RKO (cell line): ENCODE measurements around the gene MEP1A.
"Not testable (repeated sequence)": the region's sequence is repeated elsewhere in the genome, so short reads cannot be mapped to it uniquely, and the experiment has no call there.

Source experiments
- DNase-seq: peaks from one replicate; pipeline ENCODE4 v3.0.0-alpha.2; 2016; ENCODE audit warnings: low spot score

Gene MEP1A, protein sequence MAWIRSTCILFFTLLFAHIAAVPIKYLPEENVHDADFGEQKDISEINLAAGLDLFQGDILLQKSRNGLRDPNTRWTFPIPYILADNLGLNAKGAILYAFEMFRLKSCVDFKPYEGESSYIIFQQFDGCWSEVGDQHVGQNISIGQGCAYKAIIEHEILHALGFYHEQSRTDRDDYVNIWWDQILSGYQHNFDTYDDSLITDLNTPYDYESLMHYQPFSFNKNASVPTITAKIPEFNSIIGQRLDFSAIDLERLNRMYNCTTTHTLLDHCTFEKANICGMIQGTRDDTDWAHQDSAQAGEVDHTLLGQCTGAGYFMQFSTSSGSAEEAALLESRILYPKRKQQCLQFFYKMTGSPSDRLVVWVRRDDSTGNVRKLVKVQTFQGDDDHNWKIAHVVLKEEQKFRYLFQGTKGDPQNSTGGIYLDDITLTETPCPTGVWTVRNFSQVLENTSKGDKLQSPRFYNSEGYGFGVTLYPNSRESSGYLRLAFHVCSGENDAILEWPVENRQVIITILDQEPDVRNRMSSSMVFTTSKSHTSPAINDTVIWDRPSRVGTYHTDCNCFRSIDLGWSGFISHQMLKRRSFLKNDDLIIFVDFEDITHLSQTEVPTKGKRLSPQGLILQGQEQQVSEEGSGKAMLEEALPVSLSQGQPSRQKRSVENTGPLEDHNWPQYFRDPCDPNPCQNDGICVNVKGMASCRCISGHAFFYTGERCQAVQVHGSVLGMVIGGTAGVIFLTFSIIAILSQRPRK

GRCh38 chr6:46793138-46793537 is at the start of gene MEP1A:
MEP1A (plus strand) TSS chr6:46793389; CDS start chr6:46793399, 10 bp downstream.
- no peak for DNase-seq

DNA sequence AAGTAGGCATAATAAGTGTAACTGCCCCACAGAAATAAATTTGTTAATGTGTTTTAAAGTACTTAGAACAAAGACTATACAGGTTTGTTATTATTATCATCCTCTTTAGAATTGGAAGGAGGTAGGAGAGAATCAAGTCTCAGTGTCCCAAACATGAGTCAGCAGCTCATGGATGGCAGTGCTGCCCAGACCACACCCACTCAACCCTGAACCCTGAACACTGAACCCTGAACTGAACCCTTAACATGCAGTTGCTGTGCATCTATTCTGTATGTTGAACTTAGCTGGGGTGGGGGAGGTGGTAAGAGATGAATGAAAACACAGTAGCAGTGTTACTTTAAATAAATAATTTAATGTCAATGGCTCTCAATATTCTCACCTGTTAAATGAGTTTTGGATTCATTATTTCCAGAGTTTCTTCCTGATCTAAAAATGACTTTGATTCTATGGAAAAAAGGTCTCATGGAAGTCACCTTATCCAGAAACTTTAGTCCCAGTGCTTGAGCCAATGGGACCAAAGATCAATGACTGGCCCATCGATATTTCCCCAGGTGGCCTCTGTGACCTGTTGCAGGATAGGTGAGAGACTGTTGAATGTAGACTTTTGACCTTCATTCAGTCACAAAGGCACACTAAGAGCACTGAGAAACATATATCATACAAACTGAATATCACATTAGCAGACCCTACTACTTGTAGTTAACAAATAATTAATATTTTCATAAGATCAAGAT is 49.6 kb upstream of the MEP1A start:
- DNase-seq = no peak

- DNase-seq = not testable (repeated sequence)
Measured at GRCh38 chr6:46744159-46744725, 48.9 kb upstream of the MEP1A start.

- DNase-seq = no peak
Measured at GRCh38 chr6:46745973-46746372, 47.2 kb upstream of the MEP1A start.

GRCh38 chr6:46746696-46747095 is 46.5 kb upstream of the MEP1A start, which contains the start of gene ANKRD66:
ANKRD66 (plus strand) TSS chr6:46746933; CDS start chr6:46751949, 5,016 bp downstream.
- DNase-seq = no peak

DNA sequence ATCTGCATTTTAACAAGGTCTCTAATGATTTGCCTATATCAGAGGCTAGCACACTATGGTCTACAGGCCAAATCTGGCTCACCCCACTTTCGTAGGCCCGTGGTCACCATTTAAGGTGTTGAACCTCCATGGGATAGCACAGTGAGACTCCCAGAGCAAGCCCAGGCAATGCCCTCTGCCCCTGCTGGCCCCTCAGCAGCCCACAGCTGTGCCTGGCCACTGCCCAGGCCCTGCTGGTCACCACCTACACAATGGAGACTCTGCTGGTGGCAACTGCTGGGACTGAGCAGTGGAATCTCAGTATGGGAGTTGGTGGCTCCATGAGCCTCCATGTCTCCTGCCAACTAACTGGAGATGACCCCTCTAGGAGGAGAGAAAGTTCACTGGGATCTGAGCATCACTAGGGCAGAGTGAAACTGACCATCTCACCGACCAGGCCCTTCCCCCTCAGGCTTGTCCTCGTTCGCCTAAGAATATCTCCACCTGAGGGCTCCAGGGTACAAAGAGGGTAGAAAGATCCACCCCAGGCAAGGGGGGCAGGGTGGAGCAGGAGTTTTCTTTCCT is 44.2 kb upstream of the MEP1A start:
- no peak for DNase-seq

DNA sequence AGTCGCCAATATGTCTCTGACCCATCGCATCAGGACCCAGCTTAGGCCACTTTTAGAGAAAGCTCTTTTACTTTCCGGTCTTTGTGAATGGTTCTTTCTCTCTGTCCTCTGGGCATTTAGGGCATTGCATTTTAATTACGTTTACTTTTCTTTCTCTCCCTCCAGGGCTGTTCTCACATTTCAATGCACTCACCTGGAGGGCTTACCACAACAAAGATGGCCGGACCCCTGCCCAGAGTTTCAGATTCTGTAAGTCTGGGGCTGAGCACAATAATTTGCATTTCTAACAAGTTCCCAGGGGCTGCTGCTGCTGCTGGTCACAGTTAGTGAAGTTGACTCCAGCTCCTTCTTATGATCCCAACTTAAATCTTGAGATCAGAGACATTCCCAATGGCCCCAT is 43.5 kb upstream of the MEP1A start:
- no peak for DNase-seq

DNA sequence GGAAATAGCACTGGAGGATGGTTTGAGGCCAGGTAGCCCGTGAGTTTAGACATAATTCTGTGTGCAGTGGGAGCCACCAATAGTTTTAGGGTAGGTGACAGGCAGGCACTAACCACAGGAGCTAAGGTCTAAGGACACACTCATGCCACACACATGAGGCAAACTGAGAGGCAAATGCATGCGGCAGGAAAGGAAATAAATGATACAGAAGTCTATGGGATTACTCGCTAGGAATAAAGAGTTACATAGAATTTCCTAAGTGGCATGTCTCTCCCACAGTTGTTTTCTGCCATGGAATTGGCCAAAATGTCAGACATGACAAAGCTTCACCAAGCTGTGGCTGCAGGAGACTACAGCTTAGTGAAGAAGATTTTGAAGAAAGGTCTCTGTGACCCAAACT is 41.5 kb upstream of the MEP1A start:
- no peak for DNase-seq

- no peak for DNase-seq
Measured at GRCh38 chr6:46755865-46756264, 37.3 kb upstream of the MEP1A start.

- DNase-seq = no peak
Measured at GRCh38 chr6:46756469-46757213, 36.5 kb upstream of the MEP1A start.

DNA sequence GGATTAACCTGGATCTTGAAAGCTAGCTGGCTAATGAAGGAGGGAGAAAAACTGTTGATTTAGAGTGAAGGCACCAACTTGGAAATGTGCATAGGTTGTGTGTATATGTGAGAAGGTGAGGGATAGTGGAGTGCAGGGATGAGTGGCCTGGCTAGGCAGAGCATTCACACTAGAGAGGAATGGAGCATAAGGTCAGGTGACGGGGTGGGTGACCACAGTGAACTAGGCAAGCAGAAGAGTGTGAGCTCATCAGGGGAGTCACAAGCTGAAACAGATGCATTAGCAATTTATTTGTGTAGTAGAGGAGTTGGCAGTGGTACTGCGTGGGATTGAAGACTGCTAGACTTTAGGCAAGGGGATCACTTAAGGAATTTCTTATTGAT is 36.0 kb upstream of the MEP1A start:
- no peak for DNase-seq

DNA sequence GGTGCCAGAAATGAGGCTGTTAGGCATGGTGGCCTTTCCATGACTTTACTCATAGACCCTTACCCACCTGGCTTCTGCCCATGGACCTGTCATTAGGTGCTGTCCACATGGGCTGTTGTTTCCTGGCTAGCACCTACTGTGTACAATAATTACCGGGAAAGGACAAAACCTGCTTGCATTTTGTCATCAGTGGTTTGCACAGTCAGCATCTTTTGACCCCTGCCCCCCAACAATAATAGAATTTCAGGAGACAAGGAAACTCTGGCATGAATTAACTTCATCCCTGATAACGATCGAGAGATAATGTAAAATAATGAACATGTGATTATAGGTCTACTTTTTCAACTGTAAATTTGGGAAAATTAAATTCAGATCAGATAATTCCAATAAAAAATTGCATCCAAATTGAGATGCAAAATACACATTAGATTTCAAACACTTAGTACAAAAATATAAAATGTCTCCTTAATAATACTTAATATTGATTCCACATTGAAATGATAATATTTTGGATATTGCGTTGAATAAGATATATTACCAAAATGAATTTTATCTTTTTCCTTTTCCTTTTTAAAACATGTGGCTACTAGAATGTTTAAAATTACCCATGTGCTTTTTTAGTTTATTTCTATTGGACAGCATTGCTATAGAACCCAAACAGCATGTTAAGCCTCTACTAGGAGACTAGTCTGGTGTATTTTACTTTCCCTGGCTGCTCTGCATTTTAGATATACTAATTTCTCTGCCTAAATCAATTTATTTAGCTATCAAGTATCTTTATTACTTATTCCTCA is 34.0 kb upstream of the MEP1A start:
- no peak for DNase-seq

DNA sequence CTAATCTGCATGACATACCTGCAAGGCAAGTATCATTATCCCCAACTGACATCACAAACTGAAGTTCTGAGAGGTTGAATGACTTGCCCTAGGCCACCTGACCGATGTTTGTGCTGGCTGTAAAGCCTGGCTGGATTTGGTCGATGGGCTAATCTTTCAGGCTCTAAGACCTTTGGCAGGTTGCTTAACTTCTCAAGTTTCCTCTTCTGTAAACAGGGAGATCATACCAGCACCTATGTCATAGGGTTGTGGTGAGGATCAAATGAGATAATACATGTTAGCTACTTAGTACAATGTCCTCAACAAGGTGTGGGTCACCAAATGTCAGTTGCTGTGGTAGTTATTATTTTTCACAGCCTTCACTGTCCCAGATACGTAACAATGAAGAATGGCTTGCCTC is 32.3 kb upstream of the MEP1A start:
- DNase-seq = no peak

- DNase-seq = no peak
Measured at GRCh38 chr6:46763466-46763865, 29.7 kb upstream of the MEP1A start.

DNA sequence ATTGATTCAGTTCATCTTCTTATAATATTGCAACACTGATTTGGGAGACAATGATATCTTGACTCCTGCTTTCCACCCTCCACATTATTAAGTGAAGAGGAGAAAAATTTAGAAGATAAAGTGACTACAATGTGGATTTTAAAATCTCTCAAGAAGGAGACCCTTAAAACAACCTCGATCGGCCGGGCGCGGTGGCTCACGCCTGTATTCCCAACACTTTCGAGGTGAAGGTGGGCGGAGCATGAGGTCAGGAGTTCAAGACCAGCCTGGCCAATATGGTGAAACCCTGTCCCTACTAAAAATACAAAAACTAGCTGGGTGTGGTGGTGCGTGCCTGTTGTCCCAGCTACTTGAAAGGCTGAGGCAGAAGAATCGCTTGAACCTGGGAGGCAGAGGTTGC is 28.9 kb upstream of the MEP1A start:
- not testable (repeated sequence) for DNase-seq

DNA sequence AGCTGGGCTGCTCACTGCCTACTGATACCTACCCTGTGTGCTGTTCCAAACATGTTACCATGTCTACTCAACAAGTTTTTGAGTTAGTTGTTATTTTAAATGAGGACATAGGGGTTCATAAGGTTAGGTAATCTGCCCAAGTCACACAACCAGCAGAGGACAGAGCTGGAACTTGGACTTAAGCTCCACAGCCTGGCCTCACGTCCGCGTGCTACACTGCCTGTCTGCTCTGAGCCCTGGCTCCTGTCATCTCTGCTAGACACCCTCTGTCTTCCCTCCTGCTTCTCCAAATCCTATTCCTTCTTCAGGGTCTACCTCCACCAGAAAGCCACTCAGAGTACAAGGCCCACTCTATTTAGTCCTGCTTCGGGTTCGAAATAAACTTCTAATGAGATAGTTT is 28.2 kb upstream of the MEP1A start:
- DNase-seq = no peak

DNA sequence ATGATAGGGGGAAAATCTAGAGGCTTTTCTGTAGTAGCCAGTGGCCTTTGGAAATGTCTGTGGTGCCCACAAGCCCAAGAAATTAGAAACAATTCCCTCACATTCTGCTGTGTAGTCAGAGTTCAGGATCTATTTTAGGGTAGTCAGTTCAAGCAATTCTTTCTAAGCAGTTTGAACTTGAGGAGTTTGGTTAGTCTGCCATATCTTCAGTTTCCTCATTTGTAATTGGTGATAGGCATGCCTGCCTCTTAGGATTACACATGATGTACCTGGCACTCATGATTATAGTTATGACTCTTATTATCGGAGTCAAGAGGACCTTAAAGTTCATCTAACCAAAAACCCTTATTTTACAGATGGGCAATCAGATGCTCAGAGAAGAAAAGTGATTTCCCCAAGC is 21.2 kb upstream of the MEP1A start:
- DNase-seq = no peak

DNA sequence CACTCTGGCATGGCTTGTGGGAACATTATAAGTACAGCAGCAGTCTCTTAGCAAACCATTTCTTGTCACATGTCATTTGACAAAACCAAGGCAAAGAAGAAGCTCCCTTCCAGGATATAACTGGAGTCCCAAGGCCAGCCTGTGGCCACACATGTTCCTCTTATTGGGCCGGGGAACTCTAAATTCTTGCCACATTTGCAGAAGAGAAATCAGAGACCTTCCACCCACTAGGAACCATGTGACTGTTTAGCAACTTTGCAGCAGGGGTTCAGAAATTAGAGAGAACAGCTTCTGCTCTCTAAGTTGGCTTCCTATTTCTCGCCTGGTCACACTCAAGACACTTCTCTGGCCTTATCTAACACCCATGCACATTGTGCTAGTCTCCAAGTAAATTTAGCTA is 20.4 kb upstream of the MEP1A start:
- no peak for DNase-seq

DNA sequence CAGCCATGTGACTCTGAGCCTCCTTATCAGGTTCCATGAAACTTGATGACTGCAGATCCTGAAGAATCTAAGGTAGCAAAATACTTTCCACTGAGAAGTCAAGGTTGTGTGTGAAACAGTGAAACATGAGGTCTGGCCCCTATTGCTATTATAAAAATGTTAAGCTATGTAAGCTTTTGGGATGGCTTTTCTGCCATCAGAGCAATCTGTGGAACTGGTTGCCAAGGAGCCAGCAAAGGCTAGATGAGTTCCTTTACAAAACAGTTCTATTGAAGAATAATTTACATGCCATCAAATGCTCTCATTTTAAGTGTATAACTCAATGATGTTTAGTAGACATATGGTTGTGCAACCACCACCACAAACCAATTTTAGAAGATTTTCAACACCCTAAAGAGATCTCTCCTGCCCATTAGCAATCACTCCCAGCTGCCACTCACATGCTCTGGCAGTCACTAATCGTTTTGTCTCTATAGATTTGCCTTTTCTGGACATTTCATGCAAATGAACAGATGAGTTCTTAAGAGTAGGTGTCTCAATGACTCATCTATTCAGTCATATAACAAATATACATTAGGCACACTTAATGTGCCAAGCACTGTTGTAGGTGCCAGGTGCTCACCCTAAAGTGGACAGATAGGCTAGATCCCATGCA is 19.9 kb upstream of the MEP1A start:
- DNase-seq = no peak

GRCh38 chr6:46774736-46775135 is 18.5 kb upstream of the MEP1A start:
- not testable (repeated sequence) for DNase-seq
